ENCODE measurements around the gene CARNS1.
A peak's percentile ranks its signal among the peaks of the same experiment; 100 is the strongest.
"Not testable (repeated sequence)": the region's sequence is repeated elsewhere in the genome, so short reads cannot be mapped to it uniquely, and the experiment has no call there.

Gene CARNS1

GRCh38 chr11:67409781-67410368, 5.6 kb upstream of the CARNS1 start:
- DNase-seq (ENCODE audit: low spot score) = no peak

DNA sequence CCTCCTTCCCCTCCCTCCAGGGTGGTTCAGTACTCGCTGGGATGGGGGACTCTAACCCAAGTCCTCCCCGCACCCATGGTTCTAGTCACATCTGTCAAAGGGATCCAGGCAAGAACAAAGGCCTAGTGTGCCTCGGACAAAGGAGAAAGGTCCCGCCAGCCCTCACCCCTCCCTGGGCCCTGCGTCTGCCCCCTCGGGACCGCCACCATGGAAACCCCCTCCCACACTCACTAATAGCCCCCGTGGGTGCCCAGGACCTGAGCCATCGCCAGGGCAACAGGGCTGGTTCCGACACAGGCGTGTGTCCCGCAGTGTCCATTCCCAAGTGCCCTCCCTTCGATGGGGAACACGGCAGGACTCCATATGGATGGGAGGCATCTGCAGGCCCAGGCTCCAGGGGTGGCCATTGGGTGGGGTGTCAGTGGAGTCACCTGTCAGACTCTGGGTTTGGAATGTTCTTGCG, 5.1 kb upstream of the CARNS1 start:
- no peak for DNase-seq (ENCODE audit: low spot score)

- no peak for DNase-seq (ENCODE audit: low spot score)
Observed at GRCh38 chr11:67410984-67411784, 4.3 kb upstream of the CARNS1 start.

GRCh38 chr11:67411785-67412152, 3.7 kb upstream of the CARNS1 start:
- no peak for DNase-seq (ENCODE audit: low spot score)

- no peak for DNase-seq (ENCODE audit: low spot score)
Observed at GRCh38 chr11:67412495-67413179, 2.8 kb upstream of the CARNS1 start.

- no peak for DNase-seq (ENCODE audit: low spot score)
Observed at GRCh38 chr11:67413266-67413849, 2.1 kb upstream of the CARNS1 start.

- no peak for DNase-seq (ENCODE audit: low spot score)
Observed at GRCh38 chr11:67416416-67417335, 1.2 kb downstream of the CARNS1 start.

DNA sequence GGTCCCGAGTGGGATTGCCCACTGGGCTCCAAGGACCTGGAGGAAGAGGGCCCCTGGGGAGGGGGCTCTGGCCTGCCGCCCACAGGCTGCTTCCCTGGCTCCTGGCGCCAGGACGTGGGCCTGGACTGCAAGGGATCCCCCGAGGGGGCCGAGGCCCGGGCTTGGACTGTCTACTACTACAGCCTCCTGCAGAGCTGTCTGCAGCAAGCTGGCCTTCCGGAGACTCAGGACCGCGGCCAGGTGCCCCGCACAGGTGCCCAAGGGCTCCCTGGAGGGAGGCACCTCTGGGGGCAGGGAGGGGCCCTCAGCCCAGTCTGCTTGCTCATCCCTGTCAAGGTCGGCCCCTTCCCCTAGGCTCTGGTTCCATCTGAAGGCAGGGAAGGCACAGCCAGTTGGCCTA, 1.9 kb downstream of the CARNS1 start:
- DNase-seq (ENCODE audit: low spot score) = no peak

GRCh38 chr11:67418476-67419281, 3.2 kb downstream of the CARNS1 start:
- peak; percentile 78 for DNase-seq (ENCODE audit: low spot score)

- DNase-seq (ENCODE audit: low spot score) = no peak
Observed at GRCh38 chr11:67419325-67420049, 4.0 kb downstream of the CARNS1 start.

DNA sequence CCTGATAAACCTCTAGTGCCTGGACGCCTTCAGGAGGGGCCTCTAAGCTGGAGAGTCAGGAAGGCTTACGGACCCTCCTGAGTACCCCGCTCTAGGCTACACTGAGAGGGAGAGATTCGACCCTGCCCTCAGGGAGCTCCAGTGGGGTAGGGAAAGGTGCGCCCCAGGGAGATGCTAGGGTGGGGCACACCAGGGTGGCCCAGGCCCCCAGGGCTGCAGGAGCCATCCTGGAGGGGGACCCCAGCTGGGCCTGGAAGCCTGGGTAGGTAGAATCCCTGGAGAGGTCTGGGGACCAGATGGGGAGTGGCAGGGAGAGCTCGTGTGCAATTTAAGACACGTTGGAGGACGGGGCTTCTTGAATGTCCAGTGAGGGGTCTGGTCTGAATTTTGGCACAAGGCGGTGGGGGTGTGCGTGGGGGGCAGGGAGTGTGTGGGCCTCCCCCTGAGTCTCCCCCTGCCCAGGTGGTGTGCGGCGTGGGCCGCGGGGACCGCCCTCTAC, 4.7 kb downstream of the CARNS1 start:
- DNase-seq (ENCODE audit: low spot score) = no peak

GRCh38 chr11:67420646-67421429, 5.4 kb downstream of the CARNS1 start:
- DNase-seq (ENCODE audit: low spot score) = peak; percentile 97

DNA sequence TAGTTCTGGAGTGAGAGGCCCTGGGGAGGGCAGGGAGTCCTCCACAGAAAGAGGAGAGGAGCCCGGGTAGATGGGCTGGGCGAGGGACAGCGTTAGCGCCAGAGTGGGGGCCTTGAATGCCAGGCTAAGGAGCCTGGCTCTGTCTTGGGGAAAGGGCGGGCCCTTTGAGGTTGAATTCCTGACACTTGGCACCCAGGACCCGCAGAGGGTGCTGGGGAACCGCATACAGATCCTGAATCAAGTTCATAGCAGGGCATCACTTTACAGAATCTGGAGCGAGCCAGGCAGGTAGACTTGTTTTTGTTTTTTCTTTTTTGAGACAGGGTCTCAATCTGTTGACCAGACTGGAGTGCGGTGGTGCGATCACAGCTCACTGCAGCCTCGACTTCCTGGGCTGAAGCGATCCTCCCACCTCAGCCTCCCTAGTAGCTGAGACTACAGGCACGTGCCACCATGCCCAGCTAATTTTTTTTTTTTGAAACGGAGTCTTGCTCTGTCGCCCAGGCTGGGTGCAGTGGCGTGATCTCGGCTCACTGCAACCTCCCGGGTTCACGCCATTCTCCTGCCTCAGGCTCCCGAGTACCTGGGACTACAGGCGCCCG, 6.1 kb downstream of the CARNS1 start:
- DNase-seq (ENCODE audit: low spot score) = no peak

- DNase-seq (ENCODE audit: low spot score) = no peak
Observed at GRCh38 chr11:67422891-67423290, 7.4 kb downstream of the CARNS1 start.

- no peak for DNase-seq (ENCODE audit: low spot score)
Observed at GRCh38 chr11:67423466-67423865, 8.0 kb downstream of the CARNS1 start.

DNA sequence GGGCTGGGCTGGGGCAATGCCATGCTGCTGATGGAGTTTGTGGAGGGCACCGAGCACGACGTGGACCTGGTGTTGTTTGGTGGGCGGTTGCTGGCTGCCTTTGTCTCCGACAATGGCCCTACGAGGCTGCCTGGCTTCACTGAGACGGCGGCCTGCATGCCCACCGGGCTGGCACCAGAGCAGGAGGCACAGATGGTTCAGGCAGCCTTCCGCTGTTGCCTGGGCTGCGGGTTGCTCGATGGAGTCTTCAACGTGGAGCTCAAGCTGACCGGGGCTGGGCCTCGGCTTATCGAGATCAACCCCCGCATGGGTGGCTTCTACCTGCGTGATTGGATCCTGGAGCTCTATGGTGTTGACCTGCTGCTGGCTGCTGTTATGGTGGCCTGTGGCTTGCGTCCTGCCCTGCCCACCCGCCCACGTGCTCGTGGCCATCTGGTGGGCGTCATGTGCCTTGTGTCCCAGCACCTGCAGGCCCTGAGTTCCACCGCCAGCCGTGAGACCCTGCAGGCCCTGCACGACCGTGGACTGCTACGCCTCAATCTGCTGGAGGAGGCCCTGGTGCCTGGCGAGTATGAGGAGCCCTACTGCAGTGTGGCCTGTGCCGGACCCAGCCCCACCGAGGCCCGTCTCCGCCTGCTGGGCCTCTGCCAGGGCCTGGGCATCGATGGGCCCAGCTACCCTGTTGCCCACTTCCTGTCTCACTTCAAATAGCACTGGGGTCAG, 8.6 kb downstream of the CARNS1 start:
- DNase-seq (ENCODE audit: low spot score) = no peak

DNA sequence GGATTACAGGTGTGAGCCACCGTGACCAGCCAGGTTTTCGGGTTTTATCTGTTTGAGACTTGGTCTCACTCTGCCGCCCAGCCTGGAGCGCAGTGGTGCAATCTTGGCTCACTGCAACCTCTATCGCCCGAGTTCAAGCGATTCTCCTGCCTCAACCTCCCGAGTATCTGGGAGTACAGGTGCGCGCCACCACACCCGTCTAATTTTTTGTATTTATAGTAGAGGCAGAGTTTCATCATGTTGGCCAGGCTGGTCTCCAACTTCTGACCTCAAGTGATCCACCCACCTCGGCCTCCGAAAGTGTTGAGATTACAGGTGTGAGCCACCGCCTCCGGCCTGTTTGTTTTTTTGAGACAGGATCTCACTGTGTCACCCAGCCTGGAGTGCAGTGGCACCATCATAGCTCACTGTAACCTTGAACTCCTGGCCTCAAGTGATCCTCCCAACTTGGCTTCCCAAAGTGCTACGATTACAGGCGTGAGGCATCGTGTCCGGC, 11.9 kb downstream of the CARNS1 start:
- DNase-seq (ENCODE audit: low spot score) = not testable (repeated sequence)
